ENCODE data around the gene FOXN1.

GRCh38 chr17:28519236-28519635 lies 13.1 kb downstream of the FOXN1 start:
- no peak for TF ChIP-seq CTCF (conservative IDR thresholded peaks at IDR 0.05 in 1 of 2, IDR thresholded peaks at IDR 0.05 in 1 of 2; ENCODE audit: low read depth in 1 of 2, low read length in 2 of 2)
- no peak for TF ChIP-seq EZH2 (IDR thresholded peaks at IDR 0.05; ENCODE audit: low read length, missing control alignments)

Data from fibroblast of lung (primary cell).